HL-60/S4 treated with phorbol 12-myristate 13-acetate at 8.2 ng/mL for 4 days and 3 days (cell line): Measurements from ENCODE around the gene SLC48A1.

Experiments
- in situ Hi-C: fragments of 300-500 bp; cut with MboI; formaldehyde crosslinking; loops from 2 replicates; pipeline ENCODE4 v1.15.0; 2022; ENCODE audit warnings: low sequenced_read_pairs

The SLC48A1 gene

GRCh38 chr12:47773062-47773857 lies at the start of gene SLC48A1:
SLC48A1 (plus strand) TSS chr12:47773238; CDS start chr12:47773305, 67 bp downstream.
- in situ Hi-C loops = loop anchor here (10.0 kb wide), 1 partner anchor 48 kb away; the partner anchor contains the start of gene ENDOU

GRCh38 chr12:47725091-47725772 lies 47.8 kb upstream of the SLC48A1 start, which contains the start of gene ENDOU:
ENDOU (minus strand) TSS chr12:47725490; CDS start chr12:47725413, 77 bp downstream.
- in situ Hi-C loops = loop anchor here (10.0 to 25.0 kb wide), 2 partner anchors 50 to 437 kb away; partner anchors contain the start of genes ASB8 and SLC48A1

- in situ Hi-C loops = loop anchor here (10.0 to 25.0 kb wide), 2 partner anchors 49 to 436 kb away; partner anchors contain the start of genes ASB8 and SLC48A1
These were observed 47.1 kb upstream of the SLC48A1 start for GRCh38 chr12:47725893-47726292.

GRCh38 chr12:47729233-47729632 lies 43.8 kb upstream of the SLC48A1 start:
- in situ Hi-C loops = loop anchor here (10.0 to 25.0 kb wide), 2 partner anchors 46 to 433 kb away; partner anchors contain the start of genes ASB8 and SLC48A1

- in situ Hi-C loops = loop anchor here (25.0 kb wide), 1 partner anchor 432 kb away; the partner anchor contains the start of gene ASB8
These were observed 42.7 kb upstream of the SLC48A1 start for GRCh38 chr12:47730341-47730744.

GRCh38 chr12:47731723-47732122 lies 41.3 kb upstream of the SLC48A1 start:
- in situ Hi-C loops = loop anchor here (25.0 kb wide), 1 partner anchor 431 kb away; the partner anchor contains the start of gene ASB8

GRCh38 chr12:47732504-47732903 lies 40.5 kb upstream of the SLC48A1 start:
- in situ Hi-C loops = loop anchor here (25.0 kb wide), 1 partner anchor 430 kb away; the partner anchor contains the start of gene ASB8

- in situ Hi-C loops = loop anchor here (25.0 kb wide), 1 partner anchor 429 kb away; the partner anchor contains the start of gene ASB8
These were observed 39.9 kb upstream of the SLC48A1 start for GRCh38 chr12:47733142-47733541.

GRCh38 chr12:47734725-47735480 lies 38.1 kb upstream of the SLC48A1 start:
- in situ Hi-C loops = loop anchor here (25.0 kb wide), 1 partner anchor 427 kb away; the partner anchor contains the start of gene ASB8

GRCh38 chr12:47735649-47736048 lies 37.4 kb upstream of the SLC48A1 start:
- in situ Hi-C loops = loop anchor here (25.0 kb wide), 1 partner anchor 427 kb away; the partner anchor contains the start of gene ASB8

GRCh38 chr12:47736216-47736615 lies 36.8 kb upstream of the SLC48A1 start:
- in situ Hi-C loops = loop anchor here (25.0 kb wide), 1 partner anchor 426 kb away; the partner anchor contains the start of gene ASB8

- in situ Hi-C loops = loop anchor here (25.0 kb wide), 1 partner anchor 425 kb away; the partner anchor contains the start of gene ASB8
These were observed 36.0 kb upstream of the SLC48A1 start for GRCh38 chr12:47736877-47737676.

- in situ Hi-C loops = loop anchor here (25.0 kb wide), 1 partner anchor 424 kb away; the partner anchor contains the start of gene ASB8
These were observed 35.0 kb upstream of the SLC48A1 start for GRCh38 chr12:47737936-47738594.

- in situ Hi-C loops = loop anchor here (25.0 kb wide), 1 partner anchor 423 kb away; the partner anchor contains the start of gene ASB8
These were observed 33.7 kb upstream of the SLC48A1 start for GRCh38 chr12:47739297-47739696.

GRCh38 chr12:47739979-47740378 lies 33.1 kb upstream of the SLC48A1 start:
- in situ Hi-C loops = loop anchor here (25.0 kb wide), 1 partner anchor 422 kb away; the partner anchor contains the start of gene ASB8

- in situ Hi-C loops = loop anchor here (25.0 kb wide), 1 partner anchor 422 kb away; the partner anchor contains the start of gene ASB8
These were observed 32.3 kb upstream of the SLC48A1 start for GRCh38 chr12:47740606-47741339.

GRCh38 chr12:47741340-47741703 lies 31.7 kb upstream of the SLC48A1 start:
- in situ Hi-C loops = loop anchor here (25.0 kb wide), 1 partner anchor 421 kb away; the partner anchor contains the start of gene ASB8
